Trophoblast cell (in vitro differentiated cells and primary cell): ENCODE measurements around the gene STXBP5L.
"Not testable (repeated sequence)": the region's sequence is repeated elsewhere in the genome, so short reads cannot be mapped to it uniquely, and the experiment has no call there.

Experiments used
- DNase-seq, 2 donors: peaks; one replicate each; pipeline ENCODE4 v3.0.0-alpha.2; 2016
- H2AFZ ChIP-seq: 2 replicates; pipeline ENCODE4 v1.6.1; 2013; ENCODE audit warnings: low read length, moderate library complexity, mild to moderate bottlenecking; ENCODE audit not compliant: insufficient read depth, poor library complexity
- H2AK5ac ChIP-seq: 2 replicates; pipeline ENCODE4 v1.6.1; 2013; ENCODE audit warnings: mild to moderate bottlenecking, low read length
- H2BK120ac ChIP-seq: 2 replicates; pipeline ENCODE4 v1.6.1; 2013; ENCODE audit warnings: low read length, mild to moderate bottlenecking, moderate library complexity; ENCODE audit not compliant: insufficient read depth, poor library complexity
- H2BK12ac ChIP-seq: 2 replicates; pipeline ENCODE4 v1.6.1; 2013; ENCODE audit warnings: mild to moderate bottlenecking, low read length, moderate library complexity
- H2BK5ac ChIP-seq: 2 replicates; pipeline ENCODE4 v1.6.1; 2013; ENCODE audit warnings: low read length, low read depth, moderate library complexity, mild to moderate bottlenecking; ENCODE audit not compliant: poor library complexity
- H3K14ac ChIP-seq: 2 replicates; pipeline ENCODE4 v1.6.1; 2013; ENCODE audit warnings: mild to moderate bottlenecking, low read length
- H3K18ac ChIP-seq: 2 replicates; pipeline ENCODE4 v1.6.1; 2013; ENCODE audit warnings: mild to moderate bottlenecking, low read length
- H3K23ac ChIP-seq: 2 replicates; pipeline ENCODE4 v1.6.1; 2013; ENCODE audit warnings: low read length
- H3K27ac ChIP-seq: 2 replicates; pipeline ENCODE4 v1.5.1; 2013; ENCODE audit warnings: low read depth, mild to moderate bottlenecking, inconsistent platforms, low read length, moderate library complexity
- H3K27me3 ChIP-seq: 2 replicates; pipeline ENCODE4 v1.6.1; 2013; ENCODE audit warnings: inconsistent platforms, mild to moderate bottlenecking, low read length, moderate library complexity; ENCODE audit not compliant: insufficient read depth
- H3K36me3 ChIP-seq, 2 experiments: 1 replicate in 1 of 2; 2 replicates in 1 of 2; pipeline ENCODE4 v1.6.1; 2013; ENCODE audit warnings: low read length in 2 of 2, mild to moderate bottlenecking in 2 of 2, moderate library complexity in 1 of 2; ENCODE audit not compliant: insufficient read depth in 2 of 2, control insufficient read depth in 1 of 2
- H3K4ac ChIP-seq: 2 replicates; pipeline ENCODE4 v1.6.1; 2013; ENCODE audit warnings: low read depth, mild to moderate bottlenecking, low read length, moderate library complexity
- H3K4me1 ChIP-seq, 2 experiments: 1 replicate in 1 of 2; 2 replicates in 1 of 2; pipeline ENCODE4 v1.6.1; 2013; ENCODE audit warnings: low read length in 2 of 2, mild to moderate bottlenecking in 2 of 2, moderate library complexity in 1 of 2; ENCODE audit not compliant: insufficient read depth in 2 of 2, control insufficient read depth in 1 of 2
- H3K4me2 ChIP-seq: 2 replicates; pipeline ENCODE4 v1.6.1; 2013; ENCODE audit warnings: inconsistent platforms, mild to moderate bottlenecking, low read length, moderate library complexity
- H3K4me3 ChIP-seq: 2 replicates; pipeline ENCODE4 v1.5.1; 2013; ENCODE audit warnings: mild to moderate bottlenecking, low read depth, low read length, inconsistent platforms
- H3K79me1 ChIP-seq: one replicate; pipeline ENCODE4 v1.6.1; 2013; ENCODE audit warnings: low read length
- H3K79me2 ChIP-seq: 2 replicates; pipeline ENCODE4 v1.6.1; 2013; ENCODE audit warnings: low read length, mild to moderate bottlenecking; ENCODE audit not compliant: control insufficient read depth, insufficient read depth, poor library complexity
- H3K9ac ChIP-seq: 2 replicates; pipeline ENCODE4 v1.6.1; 2013; ENCODE audit warnings: mild to moderate bottlenecking, low read length
- H3K9me3 ChIP-seq: 2 replicates; pipeline ENCODE4 v1.6.1; 2013; ENCODE audit warnings: low read depth, mild to moderate bottlenecking, control low read depth, inconsistent platforms, low read length; ENCODE audit not compliant: insufficient read depth
- H4K12ac ChIP-seq: 2 replicates; pipeline ENCODE4 v1.6.1; 2013; ENCODE audit warnings: low read depth, mild to moderate bottlenecking, low read length, moderate library complexity
- H4K8ac ChIP-seq: 2 replicates; pipeline ENCODE4 v1.6.1; 2013; ENCODE audit warnings: low read depth, mild to moderate bottlenecking, low read length, moderate library complexity
- H4K91ac ChIP-seq: one replicate; pipeline ENCODE4 v1.6.1; 2013; ENCODE audit warnings: low read depth, mild to moderate bottlenecking, low read length, moderate library complexity
- WGBS: extraction: QIAGEN DNeasy Blood & Tissue Kit; methylation state at CpG from one replicate; pipeline ENCODE4 v1.1.7; 2013; ENCODE audit warnings: missing lambda C conversion rate; ENCODE audit not compliant: insufficient read length, insufficient coverage; ENCODE audit errors: extremely low coverage; 5-methylcytosine and 5-hydroxymethylcytosine counted together

STXBP5L gene

GRCh38 chr3:121096953-121097352 lies 188.9 kb downstream of the STXBP5L start:
- Histone ChIP-seq H3K4me2 (no peak overlapping the region), H2BK5ac (no peak overlapping the region), H3K4ac (no peak overlapping the region), H3K79me1 (no peaks in the 10 kb centered on the region), H3K79me2 (no peaks in the 10 kb centered on the region), H4K91ac (no peak overlapping the region), H3K9ac (no peak overlapping the region), H2AK5ac (no peak overlapping the region), H2AFZ (no peak overlapping the region), H4K12ac (no peak overlapping the region), H3K27ac (no peak overlapping the region), H3K27me3 (no peaks in the 10 kb centered on the region), H3K36me3 (no peaks in the 10 kb centered on the region), H3K4me1 (no peaks in the 10 kb centered on the region), H3K23ac (no peak overlapping the region), H3K14ac (no peak overlapping the region), H3K18ac (no peak overlapping the region), H2BK12ac (no peak overlapping the region), H3K4me3 (no peak overlapping the region), H3K9me3 (peaks cover 2% of the 10 kb centered on the region), H2BK120ac (no peak overlapping the region), H4K8ac (no peak overlapping the region)
- WGBS: no CpG with 5 or more reads among the region's 4 CpGs
- no peak for DNase-seq

DNA sequence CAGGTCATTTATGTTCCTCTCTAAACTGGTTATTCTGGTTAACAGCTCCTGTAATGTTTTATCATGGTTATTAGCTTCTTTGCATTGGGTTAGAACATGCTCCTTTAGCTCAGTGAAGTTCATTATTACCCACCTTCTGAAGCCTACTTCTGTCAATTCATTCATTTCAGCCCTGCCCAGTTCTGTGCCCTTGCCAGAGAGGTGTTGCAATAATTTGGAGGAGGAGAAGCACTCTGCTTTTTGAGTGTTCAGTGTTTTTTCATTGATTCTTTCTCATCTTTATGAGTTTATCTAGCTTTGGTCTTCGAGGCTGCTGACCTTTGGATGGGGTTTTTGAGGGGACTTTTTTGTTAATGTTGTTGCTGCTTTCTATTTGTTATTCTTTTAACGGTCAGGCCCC lies 203.1 kb downstream of the STXBP5L start:
- H3K18ac ChIP-seq, H3K9me3 ChIP-seq, H3K9ac ChIP-seq, H3K79me1 ChIP-seq, H4K12ac ChIP-seq, DNase-seq, H3K4me3 ChIP-seq, H3K4ac ChIP-seq, H3K79me2 ChIP-seq, H4K8ac ChIP-seq, H2BK12ac ChIP-seq, H3K4me1 ChIP-seq, H3K27ac ChIP-seq, H3K14ac ChIP-seq, H3K4me2 ChIP-seq, H4K91ac ChIP-seq, H3K27me3 ChIP-seq, H3K23ac ChIP-seq, H2AFZ ChIP-seq, H2BK120ac ChIP-seq, H3K36me3 ChIP-seq, H2AK5ac ChIP-seq, H2BK5ac ChIP-seq: not testable (repeated sequence)
- no CpG with 5 or more reads among the region's 2 CpGs for WGBS

- Histone ChIP-seq H4K8ac (no peak overlapping the region), H3K27me3 (no peaks in the 10 kb centered on the region), H2BK5ac (no peak overlapping the region), H3K18ac (no peak overlapping the region), H3K14ac (no peak overlapping the region), H3K36me3 (no peaks in the 10 kb centered on the region), H3K79me2 (no peaks in the 10 kb centered on the region), H3K4me1 (no peaks in the 10 kb centered on the region), H2BK120ac (no peak overlapping the region), H3K4me2 (no peak overlapping the region), H2BK12ac (no peak overlapping the region), H4K91ac (no peak overlapping the region), H4K12ac (no peak overlapping the region), H3K9ac (no peak overlapping the region), H3K4ac (no peak overlapping the region), H3K23ac (no peak overlapping the region), H3K4me3 (no peak overlapping the region), H3K9me3 (peaks cover 2% of the 10 kb centered on the region), H2AK5ac (no peak overlapping the region), H3K27ac (no peak overlapping the region), H3K79me1 (no peaks in the 10 kb centered on the region), H2AFZ (no peak overlapping the region)
- DNase-seq: no peak
- no CpG with 5 or more reads among the region's 15 CpGs for WGBS
Observed at GRCh38 chr3:121111914-121112612, 204.1 kb downstream of the STXBP5L start.

DNA sequence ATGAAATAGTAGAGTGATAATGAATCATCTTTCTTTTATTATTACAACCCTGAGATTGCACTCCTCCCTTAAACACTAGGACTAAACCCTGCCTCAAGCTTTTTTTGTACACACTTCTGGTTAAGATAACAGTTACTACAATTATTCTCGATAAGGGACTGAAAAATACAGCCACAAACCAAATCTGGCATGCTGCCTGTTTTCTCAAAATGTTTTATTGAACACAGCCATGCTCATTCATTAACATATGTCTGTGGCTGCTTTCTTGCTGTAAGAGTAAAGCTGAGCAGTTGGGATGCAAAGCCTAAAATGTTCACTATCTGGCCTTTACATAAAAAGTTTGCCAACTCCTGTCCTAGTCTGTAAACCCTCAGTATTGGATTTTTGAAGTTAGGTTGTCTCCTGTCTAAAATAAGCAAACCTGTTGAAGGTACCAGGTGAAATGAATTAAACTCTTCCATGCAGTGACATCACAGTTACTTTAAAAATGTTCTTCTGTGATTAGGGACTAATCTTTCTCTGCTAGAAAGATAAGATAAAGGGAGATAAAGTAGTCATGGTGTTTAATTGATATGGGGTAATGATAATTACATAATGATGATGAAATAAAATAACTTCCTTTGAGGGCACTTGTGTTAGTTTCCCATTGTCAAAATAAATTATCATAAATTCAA lies 218.2 kb downstream of the STXBP5L start:
- Histone ChIP-seq H2BK12ac (no peak overlapping the region), H2BK5ac (no peak overlapping the region), H3K9me3 (no peaks in the 10 kb centered on the region), H2AK5ac (no peak overlapping the region), H3K27me3 (no peaks in the 10 kb centered on the region), H2AFZ (no peak overlapping the region), H4K8ac (no peak overlapping the region), H3K79me1 (no peaks in the 10 kb centered on the region), H4K91ac (no peak overlapping the region), H3K4ac (no peak overlapping the region), H3K14ac (no peak overlapping the region), H3K4me2 (no peak overlapping the region), H3K36me3 (no peaks in the 10 kb centered on the region), H2BK120ac (no peak overlapping the region), H3K79me2 (no peaks in the 10 kb centered on the region), H4K12ac (no peak overlapping the region), H3K9ac (no peak overlapping the region), H3K4me1 (no peaks in the 10 kb centered on the region), H3K27ac (no peak overlapping the region), H3K18ac (no peak overlapping the region), H3K23ac (no peak overlapping the region), H3K4me3 (no peak overlapping the region)
- no CpG with 5 or more reads among the region's 1 CpG for WGBS
- DNase-seq: peak in 1 of 2 donors; percentile 61
